Liver (tissue), 3 donors: ENCODE data around the gene SNN.

Source experiments
- GABPA ChIP-seq, 2 donors: IDR thresholded peaks in 1 of 2; conservative IDR thresholded peaks in 1 of 2; 2 replicates each; pipeline ENCODE4 v1.6.1; 2016; ENCODE audit warnings: antibody characterized with exemption in 2 of 2, mild to moderate bottlenecking in 1 of 2, moderate library complexity in 1 of 2
- HNF4A ChIP-seq, 2 donors: conservative IDR thresholded peaks; 2 replicates each; pipeline ENCODE4 v1.6.1; 2016; ENCODE audit warnings: antibody characterized with exemption in 2 of 2, mild to moderate bottlenecking in 2 of 2
- SP1 ChIP-seq: IDR thresholded peaks from 2 replicates; pipeline ENCODE4 v1.6.1; 2018; ENCODE audit warnings: antibody characterized with exemption, mild to moderate bottlenecking
- TAF1 ChIP-seq: conservative IDR thresholded peaks from 2 replicates; pipeline ENCODE4 v1.6.1; 2016; ENCODE audit warnings: antibody characterized with exemption, mild to moderate bottlenecking
- TF ChIP-seq, protein P1 (sequence below): fragments of 150-350 bp; IDR thresholded peaks from 2 replicates; pipeline ENCODE4 v1.5.1; 2017; ENCODE audit warnings: improper control_type of control experiment, low read depth, low read length; ENCODE audit not compliant: missing input control
- TF ChIP-seq, protein P2 (sequence below): IDR thresholded peaks from 2 replicates; pipeline ENCODE4 v1.6.1; 2016; ENCODE audit warnings: antibody characterized with exemption, mild to moderate bottlenecking
- TF ChIP-seq, protein P3 (sequence below): IDR thresholded peaks from 2 replicates; pipeline ENCODE4 v1.6.1; 2016; ENCODE audit warnings: antibody characterized with exemption
- donor health status: healthy.
- donor health status: healthy.

DNA sequence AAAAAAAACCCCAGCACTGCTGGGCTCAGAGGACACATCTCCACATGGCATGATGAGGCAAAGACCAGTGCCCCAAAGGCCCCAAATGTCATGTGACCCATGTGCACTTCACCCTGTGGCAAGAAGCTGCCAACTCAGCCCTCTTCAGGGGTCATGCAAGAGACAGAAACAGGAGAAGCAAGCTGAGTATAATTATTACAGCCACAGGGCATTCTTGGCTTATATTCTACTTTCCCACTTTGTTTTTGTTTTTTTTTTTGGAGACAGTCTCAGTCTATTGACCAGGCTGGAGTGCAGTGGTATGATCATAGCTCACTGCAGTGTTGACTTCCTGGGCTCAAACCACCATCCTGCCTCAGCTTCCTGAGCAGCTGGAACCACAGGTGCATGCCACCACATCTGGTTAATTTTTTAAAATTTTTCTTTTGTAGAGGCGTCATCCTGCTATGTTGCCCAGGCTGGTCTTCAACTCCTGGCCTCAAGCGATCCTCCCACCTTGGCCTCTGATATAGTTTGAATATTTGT, 48.9 kb upstream of the SNN start:
- TF ChIP-seq, protein P1, sequence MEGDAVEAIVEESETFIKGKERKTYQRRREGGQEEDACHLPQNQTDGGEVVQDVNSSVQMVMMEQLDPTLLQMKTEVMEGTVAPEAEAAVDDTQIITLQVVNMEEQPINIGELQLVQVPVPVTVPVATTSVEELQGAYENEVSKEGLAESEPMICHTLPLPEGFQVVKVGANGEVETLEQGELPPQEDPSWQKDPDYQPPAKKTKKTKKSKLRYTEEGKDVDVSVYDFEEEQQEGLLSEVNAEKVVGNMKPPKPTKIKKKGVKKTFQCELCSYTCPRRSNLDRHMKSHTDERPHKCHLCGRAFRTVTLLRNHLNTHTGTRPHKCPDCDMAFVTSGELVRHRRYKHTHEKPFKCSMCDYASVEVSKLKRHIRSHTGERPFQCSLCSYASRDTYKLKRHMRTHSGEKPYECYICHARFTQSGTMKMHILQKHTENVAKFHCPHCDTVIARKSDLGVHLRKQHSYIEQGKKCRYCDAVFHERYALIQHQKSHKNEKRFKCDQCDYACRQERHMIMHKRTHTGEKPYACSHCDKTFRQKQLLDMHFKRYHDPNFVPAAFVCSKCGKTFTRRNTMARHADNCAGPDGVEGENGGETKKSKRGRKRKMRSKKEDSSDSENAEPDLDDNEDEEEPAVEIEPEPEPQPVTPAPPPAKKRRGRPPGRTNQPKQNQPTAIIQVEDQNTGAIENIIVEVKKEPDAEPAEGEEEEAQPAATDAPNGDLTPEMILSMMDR = no peak
- TF ChIP-seq GABPA (IDR thresholded peaks at IDR 0.05 in 1 of 2, conservative IDR thresholded peaks at IDR 0.05 in 1 of 2) (peak in 1 of 2 donors; percentile 14), HNF4A (conservative IDR thresholded peaks at IDR 0.05) (peak; percentile 89), SP1 (peak; percentile 61), TAF1 (no peak)
- TF ChIP-seq, protein P2, sequence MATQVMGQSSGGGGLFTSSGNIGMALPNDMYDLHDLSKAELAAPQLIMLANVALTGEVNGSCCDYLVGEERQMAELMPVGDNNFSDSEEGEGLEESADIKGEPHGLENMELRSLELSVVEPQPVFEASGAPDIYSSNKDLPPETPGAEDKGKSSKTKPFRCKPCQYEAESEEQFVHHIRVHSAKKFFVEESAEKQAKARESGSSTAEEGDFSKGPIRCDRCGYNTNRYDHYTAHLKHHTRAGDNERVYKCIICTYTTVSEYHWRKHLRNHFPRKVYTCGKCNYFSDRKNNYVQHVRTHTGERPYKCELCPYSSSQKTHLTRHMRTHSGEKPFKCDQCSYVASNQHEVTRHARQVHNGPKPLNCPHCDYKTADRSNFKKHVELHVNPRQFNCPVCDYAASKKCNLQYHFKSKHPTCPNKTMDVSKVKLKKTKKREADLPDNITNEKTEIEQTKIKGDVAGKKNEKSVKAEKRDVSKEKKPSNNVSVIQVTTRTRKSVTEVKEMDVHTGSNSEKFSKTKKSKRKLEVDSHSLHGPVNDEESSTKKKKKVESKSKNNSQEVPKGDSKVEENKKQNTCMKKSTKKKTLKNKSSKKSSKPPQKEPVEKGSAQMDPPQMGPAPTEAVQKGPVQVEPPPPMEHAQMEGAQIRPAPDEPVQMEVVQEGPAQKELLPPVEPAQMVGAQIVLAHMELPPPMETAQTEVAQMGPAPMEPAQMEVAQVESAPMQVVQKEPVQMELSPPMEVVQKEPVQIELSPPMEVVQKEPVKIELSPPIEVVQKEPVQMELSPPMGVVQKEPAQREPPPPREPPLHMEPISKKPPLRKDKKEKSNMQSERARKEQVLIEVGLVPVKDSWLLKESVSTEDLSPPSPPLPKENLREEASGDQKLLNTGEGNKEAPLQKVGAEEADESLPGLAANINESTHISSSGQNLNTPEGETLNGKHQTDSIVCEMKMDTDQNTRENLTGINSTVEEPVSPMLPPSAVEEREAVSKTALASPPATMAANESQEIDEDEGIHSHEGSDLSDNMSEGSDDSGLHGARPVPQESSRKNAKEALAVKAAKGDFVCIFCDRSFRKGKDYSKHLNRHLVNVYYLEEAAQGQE = no peak
- TF ChIP-seq, protein P3, sequence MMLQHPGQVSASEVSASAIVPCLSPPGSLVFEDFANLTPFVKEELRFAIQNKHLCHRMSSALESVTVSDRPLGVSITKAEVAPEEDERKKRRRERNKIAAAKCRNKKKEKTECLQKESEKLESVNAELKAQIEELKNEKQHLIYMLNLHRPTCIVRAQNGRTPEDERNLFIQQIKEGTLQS = no peak
